ENCODE measurements around the gene ERGIC1. TPM values are rescaled to one million over a fixed set of nuclear protein-coding genes. Genes with fewer than 3 reads are reported as not detected.

ERGIC1 gene
- total RNA-seq, 1 donor from 2014 or later: 177 TPM

GRCh38 chr5:172820046-172820767 is 13.8 kb upstream of the ERGIC1 start:
- Histone ChIP-seq H3K27ac (no peak overlapping the region), H3K36me3 (no peaks in the 10 kb centered on the region), H3K4me1 (peaks cover 13% of the 10 kb centered on the region), H3K27me3 (ENCODE audit: low read depth) (no peaks in the 10 kb centered on the region), H3K4me3 (no peak overlapping the region), H3K9me3 (peaks cover 2% of the 10 kb centered on the region)
- ATAC-seq (peak; percentile 64 to 65), DNase-seq (no peak)
- TF ChIP-seq CTCF (IDR thresholded peaks at IDR 0.05): no peak
- intact Hi-C loops (cut with DNase I): no loop called here

GRCh38 chr5:172821340-172821985 is 12.6 kb upstream of the ERGIC1 start:
- no peak overlapping the region for H3K4me3 ChIP-seq
- no peak for ATAC-seq
- intact Hi-C loops (cut with DNase I): no loop called here

DNA sequence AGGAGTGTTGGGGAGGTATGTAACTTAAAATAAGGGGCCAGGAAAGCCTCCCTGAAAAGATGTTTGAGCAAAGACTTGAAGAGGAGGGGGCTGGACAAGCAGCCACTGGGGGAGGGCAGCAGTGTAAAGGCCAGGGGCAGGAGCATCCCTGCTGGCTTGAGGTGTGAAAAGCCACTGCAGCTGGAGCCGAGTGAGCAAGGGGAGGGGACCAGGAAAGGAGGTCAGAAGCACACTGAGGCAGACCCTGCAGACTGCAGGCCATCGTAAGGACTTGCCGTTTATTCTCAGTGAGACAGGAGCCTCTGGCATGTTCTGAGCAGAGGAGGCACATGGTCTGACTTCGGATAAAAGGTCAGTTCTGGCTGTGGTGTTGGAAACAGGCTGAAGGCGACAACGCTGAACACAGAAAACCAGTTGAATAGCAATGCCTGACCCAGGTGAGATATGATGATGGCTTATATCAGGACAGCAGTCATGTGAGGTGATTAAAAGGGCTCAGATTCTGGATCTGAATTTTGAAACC is 10.2 kb upstream of the ERGIC1 start:
- intact Hi-C loops (cut with DNase I): no loop called here
- TF ChIP-seq CTCF (IDR thresholded peaks at IDR 0.05): no peak
- H3K4me1 ChIP-seq: peaks cover 13% of the 10 kb centered on the region
- H3K36me3 ChIP-seq: no peaks in the 10 kb centered on the region
- H3K4me3 ChIP-seq: no peak overlapping the region
- no peak overlapping the region for H3K27ac ChIP-seq
- no peak for ATAC-seq
- peaks cover 11% of the 10 kb centered on the region for H3K9me3 ChIP-seq
- H3K27me3 ChIP-seq (ENCODE audit: low read depth): no peaks in the 10 kb centered on the region
- no peak for DNase-seq

More at GRCh38 chr5:172821340-172821985, 12.6 kb upstream of the ERGIC1 start:
- no peak for DNase-seq
- TF ChIP-seq CTCF (IDR thresholded peaks at IDR 0.05): no peak
- no peaks in the 10 kb centered on the region for H3K27me3 ChIP-seq (ENCODE audit: low read depth)
- no peak overlapping the region for H3K27ac ChIP-seq
- H3K4me1 ChIP-seq: peaks cover 13% of the 10 kb centered on the region
- H3K9me3 ChIP-seq: peaks cover 11% of the 10 kb centered on the region
- no peaks in the 10 kb centered on the region for H3K36me3 ChIP-seq

DNA sequence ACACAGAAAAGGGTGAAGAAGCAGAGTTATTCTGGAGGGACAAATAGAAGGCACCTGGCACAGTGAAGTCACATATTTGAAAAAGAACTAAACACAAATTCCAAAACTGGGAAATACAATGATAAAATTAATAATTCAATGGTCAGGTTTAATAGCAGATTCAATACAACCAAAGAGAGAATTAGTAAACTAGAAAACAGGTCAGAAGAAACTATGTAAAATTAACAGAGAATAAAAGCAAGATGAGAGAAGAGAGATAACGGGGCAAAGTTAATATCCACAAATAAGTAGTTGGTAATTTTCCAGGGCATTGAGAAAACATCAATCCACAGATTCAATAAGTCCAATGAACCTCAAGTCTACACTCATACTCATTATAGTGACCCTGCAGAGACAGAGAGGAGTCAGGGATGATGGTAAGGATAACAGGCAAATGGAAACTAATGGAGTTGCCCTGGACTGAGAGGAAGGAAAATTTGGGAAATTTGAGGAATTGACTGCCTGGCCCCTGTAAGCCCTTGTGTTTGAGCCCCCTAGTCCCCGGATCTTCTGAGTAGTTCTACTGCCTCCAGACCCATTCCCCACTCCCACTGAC is 8.3 kb upstream of the ERGIC1 start:
- H3K4me3 ChIP-seq: no peak overlapping the region
- H3K9me3 ChIP-seq: peaks cover 11% of the 10 kb centered on the region
- no peak for ATAC-seq
- no peaks in the 10 kb centered on the region for H3K27me3 ChIP-seq (ENCODE audit: low read depth)
- intact Hi-C loops (cut with DNase I): no loop called here
- H3K36me3 ChIP-seq: no peaks in the 10 kb centered on the region
- DNase-seq: no peak
- no peak for TF ChIP-seq CTCF (IDR thresholded peaks at IDR 0.05)
- no peaks in the 10 kb centered on the region for H3K4me1 ChIP-seq
- H3K27ac ChIP-seq: no peak overlapping the region

- Histone ChIP-seq H3K4me1 (no peaks in the 10 kb centered on the region), H3K36me3 (no peaks in the 10 kb centered on the region), H3K27ac (no peak overlapping the region), H3K27me3 (ENCODE audit: low read depth) (no peaks in the 10 kb centered on the region), H3K9me3 (peaks cover 11% of the 10 kb centered on the region), H3K4me3 (no peak overlapping the region)
- ATAC-seq: peak; percentile 35 to 49
- intact Hi-C loops (cut with DNase I): no loop called here
- no peak for DNase-seq
- no peak for TF ChIP-seq CTCF (IDR thresholded peaks at IDR 0.05)
Observed at GRCh38 chr5:172827841-172828240, 6.2 kb upstream of the ERGIC1 start.
